Fibroblast of villous mesenchyme (primary cell): ENCODE results near the gene SAMD4B. TPM values are rescaled to one million over a fixed set of nuclear protein-coding genes. Genes with fewer than 3 reads are reported as not detected.
A peak's percentile ranks its signal among the peaks of the same experiment; 100 is the strongest.

ENCODE experiments used
- DNase-seq: peaks from one replicate; pipeline ENCODE4 v3.0.0-alpha.2; 2010; ENCODE audit warnings: low read depth
- H3K4me3 ChIP-seq: 2 replicates; pipeline ENCODE4 v1.5.1; 2011; ENCODE audit warnings: low read depth, mild to moderate bottlenecking, low read length
- small RNA-seq: library from RNA; depleted of rRNA; stranded (forward); fragments of <200 nt; gene quantifications from one replicate; pipeline ENCODE3, GENCODE V24; 2012
- total RNA-seq: library from RNA; depleted of rRNA; stranded (reverse); fragments of >200 nt; gene quantifications from 2 replicates; pipeline ENCODE4 v1.2.3, GENCODE V29; 2012
- TF ChIP-seq, protein P1 (sequence below): IDR thresholded peaks from 2 replicates; pipeline ENCODE4 v1.5.1; 2012; ENCODE audit warnings: low read depth, mild to moderate bottlenecking, low read length; ENCODE audit not compliant: insufficient read depth

The SAMD4B gene
- total RNA-seq, 1 donor = 38.0 TPM

DNA sequence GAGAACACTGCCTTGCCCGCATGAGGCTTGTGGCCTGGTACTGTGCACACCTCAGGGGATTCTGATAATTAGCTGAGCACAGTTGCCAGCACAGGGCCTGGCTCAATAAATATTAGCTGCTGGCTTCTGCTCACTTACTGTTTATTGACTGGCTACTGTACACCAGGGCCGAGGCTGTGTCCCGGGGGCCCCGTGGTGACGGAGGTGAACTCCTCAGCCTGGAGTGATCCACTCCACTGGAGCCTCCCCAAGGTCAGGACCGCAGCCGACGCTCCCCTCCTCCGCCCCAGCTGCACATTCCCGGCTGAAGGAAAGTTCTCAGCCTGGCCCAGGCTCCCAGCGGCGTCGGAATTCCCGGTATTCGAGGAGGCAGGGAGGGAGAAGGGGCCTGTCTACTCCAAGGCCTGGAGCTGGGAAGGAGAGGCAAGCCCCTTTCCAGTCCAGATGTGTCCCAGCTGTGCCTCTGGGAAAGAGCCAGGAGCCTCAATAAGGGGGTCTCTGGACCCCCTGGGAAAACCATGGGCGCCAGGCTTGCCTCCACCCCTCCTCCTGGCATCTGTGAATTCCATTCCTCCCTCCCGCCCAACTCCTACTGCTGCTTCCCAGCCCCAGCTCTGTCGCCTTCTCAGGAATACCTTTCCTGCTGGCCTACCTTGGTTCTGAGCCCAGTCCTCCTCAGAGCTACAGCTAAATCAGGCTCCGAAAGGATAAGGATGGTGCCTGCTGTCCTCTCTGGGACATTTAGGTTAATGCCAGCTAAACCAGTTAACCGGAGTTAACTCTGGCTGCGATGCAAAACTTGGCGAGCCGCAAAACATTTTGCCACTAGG is 86.3 kb downstream of the SAMD4B start:
- DNase-seq = peak; percentile 96
- H3K4me3 ChIP-seq = no peak overlapping the region
- TF ChIP-seq, protein P1, sequence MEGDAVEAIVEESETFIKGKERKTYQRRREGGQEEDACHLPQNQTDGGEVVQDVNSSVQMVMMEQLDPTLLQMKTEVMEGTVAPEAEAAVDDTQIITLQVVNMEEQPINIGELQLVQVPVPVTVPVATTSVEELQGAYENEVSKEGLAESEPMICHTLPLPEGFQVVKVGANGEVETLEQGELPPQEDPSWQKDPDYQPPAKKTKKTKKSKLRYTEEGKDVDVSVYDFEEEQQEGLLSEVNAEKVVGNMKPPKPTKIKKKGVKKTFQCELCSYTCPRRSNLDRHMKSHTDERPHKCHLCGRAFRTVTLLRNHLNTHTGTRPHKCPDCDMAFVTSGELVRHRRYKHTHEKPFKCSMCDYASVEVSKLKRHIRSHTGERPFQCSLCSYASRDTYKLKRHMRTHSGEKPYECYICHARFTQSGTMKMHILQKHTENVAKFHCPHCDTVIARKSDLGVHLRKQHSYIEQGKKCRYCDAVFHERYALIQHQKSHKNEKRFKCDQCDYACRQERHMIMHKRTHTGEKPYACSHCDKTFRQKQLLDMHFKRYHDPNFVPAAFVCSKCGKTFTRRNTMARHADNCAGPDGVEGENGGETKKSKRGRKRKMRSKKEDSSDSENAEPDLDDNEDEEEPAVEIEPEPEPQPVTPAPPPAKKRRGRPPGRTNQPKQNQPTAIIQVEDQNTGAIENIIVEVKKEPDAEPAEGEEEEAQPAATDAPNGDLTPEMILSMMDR = no peak

DNA sequence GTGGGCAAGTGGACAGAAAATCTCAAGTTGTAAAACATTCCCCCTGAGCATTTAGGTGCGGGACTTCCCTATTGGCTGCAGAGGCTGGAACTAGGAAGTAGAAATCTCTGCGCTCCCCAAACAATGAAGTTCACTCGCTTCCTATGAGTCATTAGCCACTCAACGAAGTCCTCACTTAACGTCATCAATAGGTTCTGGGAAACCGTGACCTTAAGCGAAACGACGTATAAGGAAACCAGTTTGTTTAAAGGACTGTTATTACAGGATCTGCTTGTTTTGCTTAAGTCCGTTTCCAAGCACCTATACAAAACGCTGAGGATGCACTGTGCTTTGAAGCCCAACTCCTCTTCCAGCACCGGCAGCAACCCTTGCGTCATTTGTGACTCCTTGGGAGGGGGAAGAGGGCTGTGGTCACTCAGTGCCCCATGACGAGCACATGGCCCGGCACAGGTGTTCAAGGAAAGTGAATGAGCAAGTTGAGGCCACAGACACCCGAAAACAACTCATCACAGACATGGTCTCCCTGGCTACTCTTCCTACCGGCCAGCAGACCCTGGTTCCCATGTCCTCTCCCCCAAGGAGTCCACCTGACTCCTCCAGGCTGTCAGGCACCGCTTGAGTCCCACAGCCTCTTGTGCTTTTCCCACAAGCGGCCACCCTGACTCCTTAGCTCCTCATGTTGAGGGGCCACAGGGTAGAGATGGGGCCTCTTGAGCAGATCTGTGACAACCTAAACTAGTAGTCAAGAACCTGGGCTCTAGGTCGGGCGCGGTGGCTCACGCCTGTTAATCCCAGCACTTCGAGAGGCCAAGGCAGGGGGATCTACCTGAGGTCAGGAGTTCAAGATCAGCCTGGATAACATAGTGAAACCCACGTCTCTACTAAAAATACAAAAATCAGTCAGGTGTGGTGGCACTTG is 88.7 kb downstream of the SAMD4B start:
- H3K4me3 ChIP-seq = no peak overlapping the region
- DNase-seq = peak; percentile 98
- TF ChIP-seq, protein P1 = no peak

DNA sequence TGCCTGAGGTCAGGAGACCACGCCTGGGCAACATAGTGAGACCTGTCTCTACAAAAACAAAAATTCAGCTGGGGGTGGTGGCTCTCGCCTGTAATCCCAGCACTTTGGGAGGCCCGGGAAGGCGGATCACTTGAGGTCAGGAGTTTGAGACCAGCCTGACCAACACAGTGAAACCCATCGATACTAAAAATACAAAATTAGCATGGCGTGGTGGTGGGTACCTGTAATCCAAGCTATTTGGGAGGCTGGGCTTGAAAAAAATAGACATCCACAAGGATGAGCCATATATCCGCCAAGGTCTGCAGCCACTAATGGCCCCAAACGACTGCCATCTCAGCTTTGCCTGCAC is 90.4 kb downstream of the SAMD4B start:
- DNase-seq = no peak
- H3K4me3 ChIP-seq = no peak overlapping the region
- TF ChIP-seq, protein P1 = no peak

DNA sequence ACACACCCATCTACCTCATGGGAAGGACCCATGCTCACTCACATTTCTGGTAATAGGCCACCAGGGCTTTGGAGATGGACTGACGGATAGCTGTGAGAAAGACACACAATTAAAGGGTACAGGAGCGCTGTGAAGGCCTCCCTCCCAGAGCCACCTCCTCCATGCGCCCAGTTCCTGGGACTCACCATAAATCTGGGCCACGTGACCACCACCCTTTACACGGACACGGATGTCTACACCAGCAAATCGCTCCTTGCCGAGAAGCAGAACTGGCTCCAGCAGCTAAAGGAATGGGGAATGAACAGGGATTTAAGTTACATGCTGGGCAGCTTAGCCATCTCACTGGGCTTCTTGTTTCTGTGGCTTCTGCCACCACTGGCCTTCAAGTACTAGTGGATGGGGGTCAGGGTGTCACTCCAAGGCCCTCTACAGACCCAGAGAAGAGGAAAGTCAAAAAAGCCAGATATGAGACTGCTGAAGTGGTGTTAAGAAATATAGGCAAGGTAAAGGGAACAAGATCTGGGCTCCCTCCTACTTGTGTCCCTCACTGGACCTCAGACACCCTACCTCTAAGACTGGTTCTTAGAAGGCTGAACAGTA is 91.4 kb downstream of the SAMD4B start:
- TF ChIP-seq, protein P1 = no peak
- DNase-seq = no peak
- H3K4me3 ChIP-seq = no peak overlapping the region

DNA sequence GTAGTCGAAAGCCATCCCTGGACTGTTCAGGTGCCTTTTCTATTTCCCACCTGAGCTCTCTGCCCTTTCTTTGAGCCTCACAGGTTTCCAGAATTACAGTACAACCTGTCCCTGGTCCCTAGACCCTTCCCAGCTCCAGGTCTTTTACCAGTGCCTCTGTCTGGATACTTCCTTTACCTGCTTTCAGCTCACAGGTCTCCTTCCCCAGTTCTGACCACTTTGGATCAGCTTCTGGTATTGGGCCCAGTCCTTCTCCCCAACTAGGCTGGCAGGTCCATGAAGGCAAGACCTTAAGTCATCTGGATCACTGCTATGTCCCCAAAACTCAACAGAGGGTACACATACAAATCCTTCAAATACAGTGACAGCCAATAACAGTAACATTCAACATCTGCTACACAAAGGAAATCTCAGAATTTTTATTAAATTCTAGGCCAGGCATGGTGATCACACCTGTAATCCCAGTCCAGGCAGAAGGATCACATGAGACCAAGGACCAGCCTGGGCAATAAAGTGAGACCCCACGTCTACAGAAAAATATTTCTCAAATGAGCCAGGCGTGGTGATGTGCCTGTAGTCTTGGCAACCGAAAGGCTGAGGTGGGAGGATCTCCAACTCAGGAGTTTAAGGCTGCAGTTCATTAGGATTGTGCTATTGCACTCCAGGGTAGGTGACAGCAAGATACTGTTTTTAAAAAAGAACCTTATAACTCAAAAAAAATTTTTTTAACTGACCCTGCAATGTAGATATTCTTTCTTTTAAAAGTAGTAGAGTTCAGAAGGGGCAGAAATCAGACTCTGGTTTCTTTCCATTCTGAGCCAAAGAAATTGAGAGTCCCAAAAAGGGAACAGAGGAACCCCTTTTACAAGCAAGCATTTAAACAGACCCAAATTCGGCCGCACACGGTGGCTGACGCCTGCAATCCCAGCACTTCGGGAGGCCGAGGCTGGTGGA is 92.2 kb downstream of the SAMD4B start:
- peak overlapping the region; percentile 73 for H3K4me3 ChIP-seq
- no peak for DNase-seq
- TF ChIP-seq, protein P1 = no peak

Small RNA genes lying within 50 kb of the gene (small RNA-seq; reads per million reads assigned to genes)
- gene AC011445.2 (0.28 reads per million), gene MIR4530 (not detected), gene RN7SL566P (not detected)

Other genes starting within 250 kb of the SAMD4B start
- 6.8 and 9.5 TPM in 2 replicates for gene PAK4, start 216.6 kb upstream of the SAMD4B start, total RNA-seq
- not detected in 2 replicates for gene NCCRP1, start 145.5 kb upstream of the SAMD4B start, total RNA-seq
- not detected in 2 replicates for gene SYCN, start 138.2 kb upstream of the SAMD4B start, total RNA-seq
- not detected in 2 replicates for gene IFNL3, start 97.4 kb upstream of the SAMD4B start, total RNA-seq
- gene IFNL4, start 93.6 kb upstream of the SAMD4B start, total RNA-seq = not detected in 2 replicates
- gene IFNL2, start 74.0 kb upstream of the SAMD4B start, total RNA-seq = not detected in 2 replicates
- not detected in 2 replicates for gene IFNL1, start 46.0 kb upstream of the SAMD4B start, total RNA-seq
- under 0.01 TPM in 1 of 2 replicates, not detected in the other for gene LRFN1, start 21.6 kb upstream of the SAMD4B start, total RNA-seq
- gene GMFG, start 6.4 kb upstream of the SAMD4B start, total RNA-seq = 0.86 and 1.6 TPM in 2 replicates
- 29.6 and 33.2 TPM in 2 replicates for gene PAF1, start 48.7 kb downstream of the SAMD4B start, total RNA-seq
- 22.0 and 22.2 TPM in 2 replicates for gene MED29, start 49.0 kb downstream of the SAMD4B start, total RNA-seq
- gene ZFP36, start 64.4 kb downstream of the SAMD4B start, total RNA-seq = 5.8 and 8.6 TPM in 2 replicates
- gene PLEKHG2, start 70.2 kb downstream of the SAMD4B start, total RNA-seq = 25.0 and 39.3 TPM in 2 replicates
- gene RPS16, start 93.5 kb downstream of the SAMD4B start, total RNA-seq = 43.2 and 48.3 TPM in 2 replicates
- 71.8 and 80.7 TPM in 2 replicates for gene SUPT5H, start 103.2 kb downstream of the SAMD4B start, total RNA-seq
- 48.8 and 49.6 TPM in 2 replicates for gene TIMM50, start 138.4 kb downstream of the SAMD4B start, total RNA-seq
- gene DLL3, start 156.5 kb downstream of the SAMD4B start, total RNA-seq = under 0.01 and 0.43 TPM in 2 replicates
- not detected in 2 replicates for gene SELENOV, start 172.7 kb downstream of the SAMD4B start, total RNA-seq
- gene EID2B, start 190.4 kb downstream of the SAMD4B start, total RNA-seq = 4.3 and 4.5 TPM in 2 replicates
- 8.4 and 10.8 TPM in 2 replicates for gene EID2, start 197.7 kb downstream of the SAMD4B start, total RNA-seq